SH-SY5Y (cell line): Measurements from ENCODE around the gene RUVBL1.

Source experiments
- GATA2 ChIP-seq: IDR thresholded peaks from 2 replicates; pipeline ENCODE4 v1.6.1; 2011; ENCODE audit warnings: mild to moderate bottlenecking, low read depth, low read length
- GATA3 ChIP-seq: IDR thresholded peaks from 2 replicates; pipeline ENCODE4 v1.6.1; 2011; ENCODE audit warnings: low read depth, mild to moderate bottlenecking, low read length, moderate library complexity

DNA sequence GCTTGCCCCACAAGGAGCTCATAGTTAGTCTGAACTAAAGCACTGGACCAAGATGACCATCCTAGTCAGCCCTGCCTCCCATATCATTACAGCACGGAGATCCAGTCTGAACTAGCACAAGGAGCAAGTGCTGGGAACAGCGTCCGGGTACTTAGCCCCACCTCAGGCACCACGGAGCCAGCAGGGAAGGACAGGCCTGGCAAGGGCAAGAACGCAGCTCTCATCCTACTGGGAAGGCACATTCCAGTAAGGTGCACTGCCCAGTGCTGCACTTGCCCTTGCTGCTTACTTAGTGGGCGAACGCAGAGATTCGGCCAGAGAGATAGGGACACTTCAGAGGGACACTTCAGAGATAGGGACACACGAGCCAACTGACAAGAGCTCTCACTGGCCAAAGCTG, 43.8 kb downstream of the RUVBL1 start:
- TF ChIP-seq GATA2, result no peak
- TF ChIP-seq GATA3, result no peak
